Measurements from ENCODE around the gene SLIT3.

GRCh38 chr5:169270827-169271226, 30.1 kb downstream of the SLIT3 start:
- TF ChIP-seq CTCF (IDR thresholded peaks at IDR 0.05) = no peak
- TF ChIP-seq MXI1 (IDR thresholded peaks at IDR 0.05; ENCODE audit: low read depth, low read length) = no peak
- no peak for TF ChIP-seq POLR2AphosphoS5 (IDR thresholded peaks at IDR 0.05; ENCODE audit: low read depth, low read length)
- no peak for TF ChIP-seq FOSL2 (IDR thresholded peaks at IDR 0.05; ENCODE audit: borderline replicate concordance, low read depth)
- no peak for TF ChIP-seq REST (IDR thresholded peaks at IDR 0.05; ENCODE audit: low read depth, low read length)
- TF ChIP-seq EP300 (IDR thresholded peaks at IDR 0.05; ENCODE audit: borderline replicate concordance in 1 of 2, low read depth in 1 of 2, low read length in 1 of 2) = no peak
- no peak for TF ChIP-seq JUND (IDR thresholded peaks at IDR 0.05)
- no peak for TF ChIP-seq RXRA (IDR thresholded peaks at IDR 0.05; ENCODE audit: borderline replicate concordance, low read depth)
- TF ChIP-seq TEAD4 (IDR thresholded peaks at IDR 0.05; ENCODE audit: borderline replicate concordance, insufficient read depth) = no peak
- TF ChIP-seq MEF2A (IDR thresholded peaks at IDR 0.05; ENCODE audit: borderline replicate concordance, low read depth) = no peak
- TF ChIP-seq GABPA (IDR thresholded peaks at IDR 0.05; ENCODE audit: low read depth) = no peak
- TF ChIP-seq USF2 (IDR thresholded peaks at IDR 0.05; ENCODE audit: borderline replicate concordance, low read depth, low read length) = no peak
- TF ChIP-seq MAX (IDR thresholded peaks at IDR 0.05; ENCODE audit: low read depth) = no peak

All from SK-N-SH (cell line).